H9 (cell line): ENCODE measurements around the gene HSPA12A. TPM values are rescaled to one million over a fixed set of nuclear protein-coding genes. Genes with fewer than 3 reads are reported as not detected.

Experiments
- DNase-seq: peaks from one replicate; pipeline ENCODE4 v3.0.0-alpha.2; 2017
- H2AFZ ChIP-seq: one replicate; pipeline ENCODE4 v1.6.1; 2013; ENCODE audit warnings: mild to moderate bottlenecking, low read length, control low read depth, moderate library complexity
- H2AK5ac ChIP-seq: 2 replicates; pipeline ENCODE4 v1.6.1; 2013; ENCODE audit warnings: low read length, control low read depth, mixed read lengths; ENCODE audit not compliant: insufficient read length
- H2BK120ac ChIP-seq: one replicate; pipeline ENCODE4 v1.6.1; 2013; ENCODE audit warnings: low read depth, mild to moderate bottlenecking, low read length, control low read depth, inconsistent platforms; ENCODE audit not compliant: poor library complexity, severe bottlenecking
- H2BK12ac ChIP-seq: 2 replicates; pipeline ENCODE4 v1.6.1; 2013; ENCODE audit warnings: low read length, control low read depth, mixed read lengths, low read depth; ENCODE audit not compliant: insufficient read length
- H2BK15ac ChIP-seq: 2 replicates; pipeline ENCODE4 v1.6.1; 2013; ENCODE audit warnings: low read depth, low read length, control low read depth
- H2BK20ac ChIP-seq: one replicate; pipeline ENCODE4 v1.6.1; 2013; ENCODE audit warnings: low read depth, mild to moderate bottlenecking, low read length, control low read depth, inconsistent platforms; ENCODE audit not compliant: poor library complexity, severe bottlenecking
- H2BK5ac ChIP-seq: 2 replicates; pipeline ENCODE4 v1.6.1; 2013; ENCODE audit warnings: low read length, control low read depth, mixed read lengths; ENCODE audit not compliant: insufficient read length
- H3K14ac ChIP-seq: 2 replicates; pipeline ENCODE4 v1.6.1; 2013; ENCODE audit warnings: low read length, control low read depth; ENCODE audit not compliant: insufficient read depth
- H3K18ac ChIP-seq: 2 replicates; pipeline ENCODE4 v1.6.1; 2013; ENCODE audit warnings: low read depth, mild to moderate bottlenecking, mixed read lengths, low read length, control low read depth; ENCODE audit not compliant: insufficient read length
- H3K23ac ChIP-seq: 2 replicates; pipeline ENCODE4 v1.6.1; 2013; ENCODE audit warnings: low read length, control low read depth, mixed read lengths, low read depth; ENCODE audit not compliant: insufficient read length
- H3K23me2 ChIP-seq: 2 replicates; pipeline ENCODE4 v1.6.1; 2013; ENCODE audit warnings: low read depth, mild to moderate bottlenecking, mixed read lengths, low read length, control low read depth; ENCODE audit not compliant: insufficient read length, poor library complexity, severe bottlenecking
- H3K27ac ChIP-seq: 2 replicates; pipeline ENCODE4 v1.5.1; 2013; ENCODE audit warnings: low read length, control low read depth, mixed read lengths, low read depth; ENCODE audit not compliant: insufficient read length
- H3K27me3 ChIP-seq: 2 replicates; pipeline ENCODE4 v1.6.1; 2013; ENCODE audit warnings: low read length, control low read depth, inconsistent platforms; ENCODE audit not compliant: insufficient read depth
- H3K4ac ChIP-seq: 2 replicates; pipeline ENCODE4 v1.6.1; 2013; ENCODE audit warnings: low read depth, mild to moderate bottlenecking, control low read depth, inconsistent platforms, low read length, moderate library complexity
- H3K4me1 ChIP-seq: 2 replicates; pipeline ENCODE4 v1.6.1; 2013; ENCODE audit warnings: low read length, control low read depth, inconsistent platforms; ENCODE audit not compliant: insufficient read depth
- H3K4me2 ChIP-seq: 2 replicates; pipeline ENCODE4 v1.6.1; 2013; ENCODE audit warnings: low read length, control low read depth, mixed read lengths; ENCODE audit not compliant: insufficient read length, insufficient read depth
- H3K56ac ChIP-seq: 2 replicates; pipeline ENCODE4 v1.6.1; 2013; ENCODE audit warnings: low read depth, mild to moderate bottlenecking, mixed read lengths, low read length, control low read depth; ENCODE audit not compliant: insufficient read length
- H3K79me1 ChIP-seq: 2 replicates; pipeline ENCODE4 v1.6.1; 2013; ENCODE audit warnings: low read depth, mild to moderate bottlenecking, moderate library complexity, low read length, control low read depth, inconsistent platforms; ENCODE audit not compliant: insufficient read depth, poor library complexity, severe bottlenecking
- H3K79me2 ChIP-seq: 2 replicates; pipeline ENCODE4 v1.6.1; 2013; ENCODE audit warnings: low read length, control low read depth, inconsistent platforms; ENCODE audit not compliant: insufficient read depth
- H3K9ac ChIP-seq: 2 replicates; pipeline ENCODE4 v1.6.1; 2013; ENCODE audit warnings: low read length, control low read depth, mixed read lengths; ENCODE audit not compliant: insufficient read length; ENCODE audit errors: extremely low read depth
- H3K9me3 ChIP-seq: one replicate; pipeline ENCODE4 v1.6.1; 2013; ENCODE audit warnings: low read depth, low read length, inconsistent platforms; ENCODE audit not compliant: control insufficient read depth
- H3T11ph ChIP-seq: one replicate; pipeline ENCODE4 v1.6.1; 2013; ENCODE audit warnings: mild to moderate bottlenecking, low read length, control low read depth, inconsistent platforms
- H4K20me1 ChIP-seq: one replicate; pipeline ENCODE4 v1.6.1; 2013; ENCODE audit not compliant: control insufficient read depth, insufficient read length, insufficient read depth
- H4K5ac ChIP-seq: 2 replicates; pipeline ENCODE4 v1.6.1; 2013; ENCODE audit warnings: low read depth, mild to moderate bottlenecking, mixed read lengths, low read length, control low read depth; ENCODE audit not compliant: insufficient read length
- H4K8ac ChIP-seq: replicated peaks from 2 replicates; pipeline ENCODE4 v1.6.1; 2013; ENCODE audit warnings: low read length, control low read depth, mixed read lengths, low read depth; ENCODE audit not compliant: insufficient read length
- H4K91ac ChIP-seq: 2 replicates; pipeline ENCODE4 v1.6.1; 2013; ENCODE audit warnings: low read depth, mild to moderate bottlenecking, moderate library complexity, mixed read lengths, low read length, control low read depth; ENCODE audit not compliant: insufficient read length
- H3K27ac Mint-ChIP-seq, 3 experiments: 2 replicates in 2 of 3; 3 replicates in 1 of 3; pipeline ENCODE4 v1.8.0; 2020 to 2021; ENCODE audit warnings: mixed read lengths in 3 of 3, mild to moderate bottlenecking in 1 of 3, moderate library complexity in 1 of 3
- H3K27me3 Mint-ChIP-seq: 2 replicates; pipeline ENCODE4 v1.8.0; 2021; ENCODE audit warnings: low read depth, mild to moderate bottlenecking, moderate library complexity, mixed read lengths
- H3K36me3 Mint-ChIP-seq, 3 experiments: 2 replicates in 2 of 3; 3 replicates in 1 of 3; pipeline ENCODE4 v1.8.0; 2020 to 2021; ENCODE audit warnings: low read depth in 3 of 3, mixed read lengths in 3 of 3; ENCODE audit not compliant: insufficient read depth in 1 of 3
- H3K4me1 Mint-ChIP-seq, 2 experiments: 2 replicates each; pipeline ENCODE4 v1.8.0; 2020; ENCODE audit warnings: mixed read lengths in 2 of 2
- H3K4me3 Mint-ChIP-seq, 2 experiments: 2 replicates in 1 of 2; 3 replicates in 1 of 2; pipeline ENCODE4 v1.8.0; 2020 to 2021; ENCODE audit warnings: mild to moderate bottlenecking in 2 of 2, mixed read lengths in 2 of 2, moderate library complexity in 1 of 2
- H3K9me3 Mint-ChIP-seq, 2 experiments: 2 replicates in 1 of 2; 3 replicates in 1 of 2; pipeline ENCODE4 v1.8.0; 2020; ENCODE audit warnings: mild to moderate bottlenecking in 2 of 2, mixed read lengths in 2 of 2, moderate library complexity in 1 of 2
- WGBS: extraction: QIAGEN DNeasy Blood & Tissue Kit; methylation state at CpG from one replicate; pipeline ENCODE4 v1.1.7; 2013; ENCODE audit warnings: missing lambda C conversion rate, low lambda C conversion rate, mixed read lengths; ENCODE audit not compliant: insufficient read length; ENCODE audit errors: extremely low coverage; 5-methylcytosine and 5-hydroxymethylcytosine counted together
- total RNA-seq: library from RNA; stranded (reverse); gene quantifications from 2 replicates; pipeline ENCODE4 v1.2.1, GENCODE V29; 2021
- TF ChIP-seq, protein P1 (sequence below): fragments of 200-600 bp; sonication (generic); conservative IDR thresholded peaks from 3 replicates; pipeline ENCODE4 v1.8.0; 2021; ENCODE audit warnings: antibody characterized with exemption, mild to moderate bottlenecking

The HSPA12A gene
- total RNA-seq, 1 experiment from 2014 or later = 3.2 TPM

DNA sequence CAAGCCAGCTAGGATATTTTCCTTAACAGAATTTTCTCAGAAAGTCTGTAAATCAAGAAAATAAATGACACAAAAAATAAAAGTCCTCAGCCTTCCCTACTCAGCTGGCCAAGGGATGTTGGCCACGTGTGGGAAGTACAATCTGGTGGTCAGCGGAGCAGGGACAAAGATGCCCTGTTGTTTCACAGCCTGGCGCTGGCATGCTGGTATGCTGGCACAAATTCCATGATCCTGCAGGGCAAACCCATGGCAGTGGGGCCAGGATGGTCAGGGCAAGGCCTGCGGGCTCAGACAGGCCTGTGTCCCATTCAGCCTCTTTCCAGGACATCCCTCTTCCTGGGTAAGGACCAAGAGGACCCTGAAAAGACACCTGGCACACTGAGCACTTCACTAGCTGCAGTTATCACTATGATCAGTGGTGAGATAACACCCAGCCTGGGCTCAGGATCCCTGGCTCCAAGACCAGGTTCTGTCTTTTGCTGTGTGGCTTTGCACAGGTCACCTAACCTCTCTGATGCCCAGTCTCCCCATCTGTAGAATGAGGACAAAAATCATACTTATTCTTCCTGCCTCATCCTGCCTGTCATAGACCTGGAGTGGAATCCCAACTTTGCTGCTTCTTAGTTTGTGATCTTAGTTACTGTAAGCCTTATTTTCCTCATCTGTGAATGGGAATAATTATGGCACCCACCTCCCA, 10.8 kb upstream of the HSPA12A start:
- H3K23ac ChIP-seq = no peak overlapping the region
- no peak overlapping the region for H2BK5ac ChIP-seq

More for the DNA sequence above, 10.8 kb upstream of the HSPA12A start:
- H4K91ac ChIP-seq = no peak overlapping the region
- no peaks in the 10 kb centered on the region for H4K20me1 ChIP-seq
- no peak overlapping the region for H3T11ph ChIP-seq
- Mint-ChIP-seq H3K36me3 (no peaks in the 10 kb centered on the region; a peak in 1 of 7 replicates), H3K4me1 (peaks cover 5 to 7% of the 10 kb centered on the region in 2 experiments; a peak in 3 of 4 replicates), H3K4me3 (no peak overlapping the region), H3K9me3 (peaks cover 3 to 6% of the 10 kb centered on the region in 2 experiments; a peak in 3 of 5 replicates), H3K27me3 (peaks cover 28% of the 10 kb centered on the region), H3K27ac (no peak overlapping the region; a peak in 1 of 7 replicates)
- TF ChIP-seq, protein P1, sequence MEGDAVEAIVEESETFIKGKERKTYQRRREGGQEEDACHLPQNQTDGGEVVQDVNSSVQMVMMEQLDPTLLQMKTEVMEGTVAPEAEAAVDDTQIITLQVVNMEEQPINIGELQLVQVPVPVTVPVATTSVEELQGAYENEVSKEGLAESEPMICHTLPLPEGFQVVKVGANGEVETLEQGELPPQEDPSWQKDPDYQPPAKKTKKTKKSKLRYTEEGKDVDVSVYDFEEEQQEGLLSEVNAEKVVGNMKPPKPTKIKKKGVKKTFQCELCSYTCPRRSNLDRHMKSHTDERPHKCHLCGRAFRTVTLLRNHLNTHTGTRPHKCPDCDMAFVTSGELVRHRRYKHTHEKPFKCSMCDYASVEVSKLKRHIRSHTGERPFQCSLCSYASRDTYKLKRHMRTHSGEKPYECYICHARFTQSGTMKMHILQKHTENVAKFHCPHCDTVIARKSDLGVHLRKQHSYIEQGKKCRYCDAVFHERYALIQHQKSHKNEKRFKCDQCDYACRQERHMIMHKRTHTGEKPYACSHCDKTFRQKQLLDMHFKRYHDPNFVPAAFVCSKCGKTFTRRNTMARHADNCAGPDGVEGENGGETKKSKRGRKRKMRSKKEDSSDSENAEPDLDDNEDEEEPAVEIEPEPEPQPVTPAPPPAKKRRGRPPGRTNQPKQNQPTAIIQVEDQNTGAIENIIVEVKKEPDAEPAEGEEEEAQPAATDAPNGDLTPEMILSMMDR = no peak
- WGBS = no CpG with 5 or more reads among the region's 4 CpGs
- no peak overlapping the region for H3K4ac ChIP-seq
- H2AFZ ChIP-seq = no peak overlapping the region
- no peak overlapping the region for H3K27ac ChIP-seq
- H2BK20ac ChIP-seq = no peak overlapping the region
- H3K18ac ChIP-seq = no peak overlapping the region
- no peaks in the 10 kb centered on the region for H3K4me1 ChIP-seq
- no peaks in the 10 kb centered on the region for H3K9me3 ChIP-seq
- H3K23me2 ChIP-seq = no peaks in the 10 kb centered on the region
- no peak for DNase-seq
- no peak overlapping the region for H3K4me2 ChIP-seq
- H3K79me2 ChIP-seq = no peaks in the 10 kb centered on the region
- no peak overlapping the region for H3K56ac ChIP-seq
- H2BK120ac ChIP-seq = no peak overlapping the region
- no peak overlapping the region; the same call in 1 of the 2 replicates for H3K14ac ChIP-seq
- H3K9ac ChIP-seq = no peak overlapping the region
- H2AK5ac ChIP-seq = no peak overlapping the region
- H3K27me3 ChIP-seq = no peaks in the 10 kb centered on the region
- no peak overlapping the region for H2BK12ac ChIP-seq
- no peak overlapping the region for H2BK15ac ChIP-seq
- no peaks in the 10 kb centered on the region for H3K79me1 ChIP-seq
- H4K8ac ChIP-seq = no peak overlapping the region
- no peak overlapping the region for H4K5ac ChIP-seq
